ENCODE results near the gene ATG16L2.

DNA sequence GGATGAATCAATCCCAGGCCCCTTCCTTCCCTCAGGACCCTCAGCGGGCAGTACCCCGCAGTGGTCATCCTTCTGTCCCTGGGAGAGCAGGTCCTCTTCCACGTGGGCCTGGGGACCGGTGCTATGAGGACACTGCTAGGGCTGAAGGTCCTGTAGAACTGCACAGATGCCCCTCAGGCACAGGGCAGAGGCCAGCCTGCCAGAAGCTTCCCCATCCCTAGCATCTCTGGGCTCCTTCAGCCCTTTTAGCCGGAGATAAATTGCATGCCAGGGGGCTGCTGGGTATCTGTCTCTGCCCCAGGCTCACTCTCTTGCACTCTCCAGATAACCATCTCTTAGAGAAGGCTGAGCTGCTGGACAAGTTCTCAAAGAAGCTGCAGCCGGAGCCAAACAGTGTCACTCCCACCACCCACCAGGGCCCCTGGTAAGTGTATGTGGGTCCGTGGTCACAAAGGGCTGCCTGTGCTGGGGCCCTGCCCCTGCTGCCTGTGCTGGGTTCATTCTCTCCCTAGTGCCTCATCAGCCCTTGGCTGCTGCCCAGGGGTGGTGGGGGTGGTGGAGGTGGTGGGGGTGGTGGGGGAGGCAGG, 2.3 kb downstream of the ATG16L2 start:
- TF ChIP-seq, protein P1, sequence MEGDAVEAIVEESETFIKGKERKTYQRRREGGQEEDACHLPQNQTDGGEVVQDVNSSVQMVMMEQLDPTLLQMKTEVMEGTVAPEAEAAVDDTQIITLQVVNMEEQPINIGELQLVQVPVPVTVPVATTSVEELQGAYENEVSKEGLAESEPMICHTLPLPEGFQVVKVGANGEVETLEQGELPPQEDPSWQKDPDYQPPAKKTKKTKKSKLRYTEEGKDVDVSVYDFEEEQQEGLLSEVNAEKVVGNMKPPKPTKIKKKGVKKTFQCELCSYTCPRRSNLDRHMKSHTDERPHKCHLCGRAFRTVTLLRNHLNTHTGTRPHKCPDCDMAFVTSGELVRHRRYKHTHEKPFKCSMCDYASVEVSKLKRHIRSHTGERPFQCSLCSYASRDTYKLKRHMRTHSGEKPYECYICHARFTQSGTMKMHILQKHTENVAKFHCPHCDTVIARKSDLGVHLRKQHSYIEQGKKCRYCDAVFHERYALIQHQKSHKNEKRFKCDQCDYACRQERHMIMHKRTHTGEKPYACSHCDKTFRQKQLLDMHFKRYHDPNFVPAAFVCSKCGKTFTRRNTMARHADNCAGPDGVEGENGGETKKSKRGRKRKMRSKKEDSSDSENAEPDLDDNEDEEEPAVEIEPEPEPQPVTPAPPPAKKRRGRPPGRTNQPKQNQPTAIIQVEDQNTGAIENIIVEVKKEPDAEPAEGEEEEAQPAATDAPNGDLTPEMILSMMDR (conservative IDR thresholded peaks at IDR 0.05; ENCODE audit: low read depth, low read length) = no peak
- TF ChIP-seq EZH2 (IDR thresholded peaks at IDR 0.05; ENCODE audit: low read length, unreplicated experiment) = no peak
- TF ChIP-seq EZH2phosphoT487 (IDR thresholded peaks at IDR 0.05; ENCODE audit: borderline replicate concordance, low read length) = no peak
